GM12873 (cell line): ENCODE measurements around the gene TENM4.

Source experiments
- CTCF ChIP-seq: IDR thresholded peaks from 2 replicates; pipeline ENCODE4 v1.5.1; 2012; ENCODE audit warnings: low read depth, mild to moderate bottlenecking, moderate library complexity, low read length, control low read depth; ENCODE audit not compliant: insufficient read depth; ENCODE audit errors: missing control alignments

Gene TENM4

GRCh38 chr11:79440571-79441460 lies at the start of gene TENM4:
TENM4 (minus strand) TSS chr11:79441030; CDS start chr11:79069944, 371,086 bp downstream.
- TF ChIP-seq CTCF: peak; percentile 26

- no peak for TF ChIP-seq CTCF
Measured at GRCh38 chr11:79488286-79488685, 47.5 kb upstream of the TENM4 start.

- TF ChIP-seq CTCF: no peak
Measured at GRCh38 chr11:79487412-79487811, 46.6 kb upstream of the TENM4 start.

GRCh38 chr11:79486242-79486984 lies 45.6 kb upstream of the TENM4 start:
- TF ChIP-seq CTCF: no peak

- TF ChIP-seq CTCF: no peak
Measured at GRCh38 chr11:79485694-79486093, 44.9 kb upstream of the TENM4 start.

GRCh38 chr11:79484872-79485271 lies 44.0 kb upstream of the TENM4 start:
- TF ChIP-seq CTCF: no peak

GRCh38 chr11:79482800-79483199 lies 42.0 kb upstream of the TENM4 start:
- no peak for TF ChIP-seq CTCF
